Stimulated activated CD4-positive, alpha-beta T cell treated with anti-CD3 and anti-CD28 coated beads, Interleukin-12 subunit alpha, Interleukin-12 subunit beta, amount 100 ng/mL, for 48 hours (primary cell): ENCODE measurements around the gene NVL.
"Not testable (repeated sequence)": the region's sequence is repeated elsewhere in the genome, so short reads cannot be mapped to it uniquely, and the experiment has no call there.

ENCODE experiments used
- DNase-seq, 3 donors: peaks; one replicate each; pipeline ENCODE4 v3.0.0-alpha.2; 2020; ENCODE audit warnings: low read depth in 2 of 3, low spot score in 1 of 3

NVL gene

DNA sequence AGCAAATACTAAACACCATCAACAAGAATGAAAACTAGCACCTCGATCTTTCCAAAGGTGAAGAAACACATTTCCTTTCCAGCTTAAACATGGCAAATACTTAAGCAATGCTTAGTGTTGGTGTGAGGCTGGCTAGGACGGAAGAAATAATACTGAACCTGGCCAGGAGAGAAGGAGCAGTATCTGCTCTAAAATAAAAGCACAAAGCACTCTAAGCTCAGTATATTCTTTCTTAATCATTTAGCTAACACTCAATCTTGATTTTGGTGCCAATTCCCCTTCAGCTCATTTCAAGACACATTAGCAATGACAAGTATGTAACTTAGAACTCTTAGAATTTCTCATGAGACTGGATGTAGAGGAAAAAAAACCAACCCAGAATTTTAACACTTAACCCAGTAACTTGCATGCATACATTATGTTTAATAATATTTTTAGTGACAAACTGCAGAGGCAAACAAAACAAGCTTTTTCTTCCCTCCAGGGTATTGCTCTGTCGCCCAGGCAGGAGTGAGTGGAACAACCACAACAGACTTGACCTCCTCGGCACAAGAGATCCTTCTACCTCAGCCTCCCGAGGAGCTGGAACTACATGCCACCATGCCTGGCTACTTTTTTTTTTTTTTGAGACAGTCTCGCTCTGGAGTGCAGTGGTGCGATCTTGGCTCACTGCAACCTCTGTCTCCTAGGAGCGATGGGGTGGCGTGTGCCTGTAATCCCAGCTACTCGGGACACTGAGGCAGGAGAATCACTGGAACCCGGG is 92.7 kb downstream of the NVL start:
- DNase-seq: no peak

DNA sequence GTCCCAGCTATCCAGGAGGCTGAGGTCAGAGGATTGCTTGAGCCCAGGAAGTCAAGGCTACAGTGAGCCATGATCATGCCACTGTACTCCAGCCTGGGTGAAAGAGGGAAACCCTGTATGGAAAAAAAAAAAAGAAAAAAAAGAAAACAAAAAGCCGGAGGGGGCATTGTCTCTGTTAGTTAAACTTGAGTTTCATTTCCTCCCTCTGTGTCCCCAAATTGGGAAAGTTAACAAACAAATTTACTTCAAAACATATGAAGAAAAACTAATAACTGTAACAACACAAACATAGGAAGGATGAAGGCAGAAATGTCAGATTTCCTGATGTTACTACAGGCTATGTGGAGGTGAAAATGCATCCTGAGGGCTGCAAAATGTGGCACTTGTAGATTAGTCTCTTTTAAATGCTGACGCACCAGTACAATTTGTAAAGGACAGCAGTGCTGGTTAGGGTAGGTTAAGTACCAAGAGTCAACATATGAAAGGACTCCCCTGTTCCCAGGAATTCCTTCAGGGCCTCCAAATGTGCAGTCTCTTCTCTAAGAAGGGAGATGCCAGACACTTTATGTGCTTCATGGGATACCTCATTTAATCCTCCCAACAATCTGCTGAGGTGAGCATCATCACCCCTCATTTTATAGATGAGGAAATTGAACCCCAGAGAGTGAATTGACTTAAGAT is 94.0 kb downstream of the NVL start:
- no peak for DNase-seq

DNA sequence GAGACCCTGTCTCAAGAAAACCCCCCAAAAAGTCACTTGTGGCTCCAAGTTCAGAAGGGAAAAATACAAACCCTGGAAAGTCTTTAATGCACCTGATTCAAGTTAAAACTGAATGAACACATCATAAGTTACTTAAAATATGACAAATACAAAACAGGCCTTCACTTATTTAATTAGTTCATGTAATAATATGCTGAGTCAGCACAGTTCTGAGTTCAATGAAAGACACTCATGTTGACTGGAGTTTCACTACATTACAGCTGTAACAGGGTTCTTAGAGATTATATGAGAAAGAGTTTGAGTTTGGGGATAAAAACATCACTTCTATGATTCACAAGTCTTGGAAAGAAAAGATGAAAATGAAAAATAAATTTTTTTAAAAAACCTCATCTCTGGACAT is 96.0 kb downstream of the NVL start:
- DNase-seq: no peak

DNA sequence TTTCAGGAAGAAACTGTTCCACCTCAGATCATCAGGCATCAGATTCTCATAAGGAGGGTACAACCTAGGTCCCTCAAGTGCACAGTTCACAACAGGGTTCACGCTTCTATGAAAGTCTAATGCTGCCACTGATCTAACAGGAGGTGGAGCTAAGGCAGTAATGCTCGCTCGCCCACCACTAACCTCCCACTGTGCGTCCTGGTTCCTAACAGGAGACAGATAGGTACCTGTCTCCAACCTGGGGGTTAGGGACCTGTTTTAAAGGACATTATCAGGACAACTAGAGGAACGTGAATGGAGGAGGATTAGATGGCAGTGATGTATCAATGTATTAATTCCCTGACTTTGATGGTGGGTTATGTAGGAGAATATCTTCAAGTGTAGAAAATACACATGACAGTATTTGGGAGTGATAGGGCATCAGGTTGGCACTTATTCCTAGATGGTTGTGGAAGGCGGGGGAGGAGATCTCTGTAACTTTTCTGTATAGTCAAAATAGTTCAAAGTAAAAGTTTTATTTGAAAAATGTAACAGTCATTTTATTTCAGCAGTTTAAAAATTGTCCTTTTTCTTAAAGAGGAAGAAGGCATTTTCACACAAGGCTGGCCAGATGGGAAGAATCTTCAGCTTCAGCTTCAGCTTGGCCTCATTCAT is 103.0 kb downstream of the NVL start:
- no peak for DNase-seq

DNA sequence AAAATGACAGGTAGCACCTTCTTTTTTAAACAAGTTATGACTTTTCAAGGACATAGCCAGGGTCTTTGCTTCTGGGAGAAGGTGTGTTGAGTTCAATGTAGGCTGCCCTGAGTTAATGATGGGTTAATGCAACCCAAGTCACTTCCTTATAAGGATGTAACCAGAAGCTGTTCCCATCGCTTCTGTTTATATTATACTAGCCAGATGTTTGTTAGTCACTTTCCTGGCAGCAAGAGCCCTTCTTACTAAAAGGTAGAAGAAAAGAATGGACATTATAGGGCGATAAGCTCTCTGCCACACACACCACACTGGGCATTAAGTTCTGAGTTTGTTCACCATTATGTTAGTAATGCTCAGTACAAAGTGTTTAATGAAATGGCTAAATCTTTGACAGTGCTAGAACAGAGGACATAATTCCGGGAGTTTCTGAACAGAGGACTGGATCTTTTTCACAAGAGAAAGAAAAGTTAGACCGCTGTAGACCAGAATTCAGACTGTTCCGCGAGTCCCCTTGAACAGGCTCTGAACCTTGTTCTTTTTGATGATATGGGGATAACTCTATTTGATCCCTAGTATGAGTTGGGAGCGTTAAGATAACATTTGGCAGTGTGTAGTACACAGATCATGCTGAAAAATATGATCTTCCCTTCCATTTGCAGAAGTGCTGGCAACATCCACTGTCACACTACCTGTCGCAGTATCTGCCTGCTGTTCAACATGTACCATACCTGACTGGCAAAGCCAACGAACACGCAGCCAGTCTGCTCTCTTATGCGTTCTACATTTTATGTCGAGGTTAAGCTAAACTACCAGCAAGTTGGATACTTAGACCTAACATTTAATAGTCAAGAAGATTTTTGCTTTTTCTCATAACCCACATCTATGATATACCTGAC is 105.9 kb downstream of the NVL start:
- no peak for DNase-seq

DNA sequence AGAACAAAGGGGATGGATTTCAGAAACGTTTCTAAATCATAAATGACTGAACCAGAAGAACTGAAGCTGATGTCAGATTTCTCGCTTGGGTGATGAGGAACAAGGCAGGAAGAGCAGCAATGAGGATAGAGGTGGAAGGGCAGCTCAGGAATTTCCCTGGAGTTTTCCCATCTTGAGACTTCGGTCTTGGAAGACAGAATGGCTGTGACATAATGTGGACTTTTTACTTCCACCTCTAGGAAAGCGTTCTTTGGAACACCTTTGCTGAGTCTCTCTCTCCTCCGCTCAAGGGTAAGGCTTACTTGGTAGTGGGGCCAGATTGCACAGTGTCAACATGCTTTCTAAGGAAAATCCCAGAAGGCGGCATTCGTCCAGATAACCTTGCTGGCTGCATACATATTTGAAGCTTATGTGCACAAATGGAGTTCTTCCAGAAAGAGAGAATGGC is 110.3 kb downstream of the NVL start:
- DNase-seq: no peak

DNA sequence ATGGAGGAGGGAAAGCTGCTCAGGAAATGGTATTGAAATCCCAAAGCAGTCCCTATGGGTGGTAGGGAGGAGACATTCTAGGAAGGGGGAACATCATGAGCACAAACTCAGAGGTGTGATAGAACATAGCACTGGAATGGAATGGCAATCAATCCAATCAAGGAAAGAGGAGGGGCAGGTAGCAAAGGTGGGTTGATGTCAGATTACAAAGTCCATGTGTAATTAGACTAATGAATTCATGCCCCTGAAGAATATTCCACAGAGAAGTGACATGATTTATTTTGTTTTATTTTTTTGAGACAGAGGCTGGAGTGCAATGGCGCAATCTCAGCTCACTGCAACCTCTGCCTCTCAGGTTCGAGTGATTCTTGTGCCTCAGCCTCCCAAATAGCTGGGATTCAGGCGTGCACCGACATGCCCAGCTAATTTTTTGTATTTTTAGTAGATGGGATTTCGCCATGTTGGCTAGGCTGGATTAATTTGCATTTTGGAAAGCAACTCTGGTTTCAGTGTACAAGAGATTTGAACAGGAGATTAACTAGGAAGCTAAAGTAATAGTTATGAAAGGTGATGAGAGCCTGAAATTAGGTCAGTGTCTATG is 110.9 kb downstream of the NVL start:
- DNase-seq: no peak

DNA sequence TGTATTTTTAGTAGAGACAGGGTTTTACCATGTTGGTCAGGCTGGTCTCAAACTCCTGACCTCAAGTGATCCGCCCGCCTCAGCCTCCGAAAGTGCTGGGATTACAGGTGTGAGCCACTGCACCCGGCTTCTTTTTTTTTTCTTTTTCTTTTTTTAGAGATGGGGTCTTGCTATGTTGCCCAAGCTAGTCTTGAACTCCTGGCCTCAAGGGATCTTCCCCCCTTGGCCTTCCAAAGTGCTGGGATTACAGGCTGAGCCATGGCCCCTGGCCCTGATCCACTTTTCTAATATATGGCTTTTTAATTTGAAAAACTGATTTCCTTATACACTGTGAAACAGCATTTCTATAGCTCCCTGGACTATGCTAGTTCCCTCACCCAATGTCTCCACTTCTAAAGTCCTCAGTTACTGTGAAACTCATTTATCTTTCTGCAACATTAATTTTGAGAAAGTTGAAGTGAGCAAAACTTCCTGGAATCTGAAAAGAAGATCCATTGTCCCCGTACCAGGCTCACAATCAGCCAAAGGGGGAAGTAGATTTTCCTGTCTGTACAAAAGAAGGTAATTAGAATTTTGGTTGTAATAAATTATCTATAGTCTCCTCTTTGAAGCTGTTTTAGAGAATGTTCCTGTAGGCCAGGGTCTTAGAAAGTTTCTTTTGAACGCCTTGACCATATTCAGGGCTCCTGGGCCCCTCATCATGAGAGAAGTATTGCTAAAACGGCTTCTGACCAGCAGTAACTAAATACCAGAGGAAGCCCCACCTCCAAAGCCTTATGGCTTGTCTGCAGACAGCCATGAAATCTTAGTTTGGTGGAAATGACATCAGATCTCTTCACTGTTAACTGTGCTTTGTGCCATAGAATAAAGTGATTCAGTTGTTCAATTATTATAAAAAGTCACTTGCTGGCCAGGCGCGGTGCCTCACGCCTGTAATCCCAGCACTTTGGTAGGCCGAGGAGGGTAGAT is 112.0 kb downstream of the NVL start:
- no peak for DNase-seq

DNA sequence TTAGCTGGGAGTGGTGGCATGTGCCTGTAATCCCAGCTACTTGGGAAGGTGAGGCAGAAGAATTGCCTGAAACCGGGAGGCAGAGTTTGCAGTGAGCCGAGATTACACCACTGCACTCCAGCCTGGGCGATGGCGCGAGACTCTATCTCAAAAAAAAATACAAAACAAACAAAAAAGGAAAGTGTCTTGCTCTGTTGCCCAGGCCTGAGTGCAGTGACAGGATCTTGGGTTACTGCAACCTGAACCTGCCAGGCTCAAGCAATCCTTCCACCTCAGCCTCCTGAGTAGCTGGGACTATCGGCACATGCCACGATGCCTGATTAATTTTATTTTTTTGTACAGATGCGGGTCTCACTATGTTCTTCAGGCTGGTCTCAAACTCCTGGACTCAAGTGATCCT is 113.6 kb downstream of the NVL start:
- DNase-seq: no peak

DNA sequence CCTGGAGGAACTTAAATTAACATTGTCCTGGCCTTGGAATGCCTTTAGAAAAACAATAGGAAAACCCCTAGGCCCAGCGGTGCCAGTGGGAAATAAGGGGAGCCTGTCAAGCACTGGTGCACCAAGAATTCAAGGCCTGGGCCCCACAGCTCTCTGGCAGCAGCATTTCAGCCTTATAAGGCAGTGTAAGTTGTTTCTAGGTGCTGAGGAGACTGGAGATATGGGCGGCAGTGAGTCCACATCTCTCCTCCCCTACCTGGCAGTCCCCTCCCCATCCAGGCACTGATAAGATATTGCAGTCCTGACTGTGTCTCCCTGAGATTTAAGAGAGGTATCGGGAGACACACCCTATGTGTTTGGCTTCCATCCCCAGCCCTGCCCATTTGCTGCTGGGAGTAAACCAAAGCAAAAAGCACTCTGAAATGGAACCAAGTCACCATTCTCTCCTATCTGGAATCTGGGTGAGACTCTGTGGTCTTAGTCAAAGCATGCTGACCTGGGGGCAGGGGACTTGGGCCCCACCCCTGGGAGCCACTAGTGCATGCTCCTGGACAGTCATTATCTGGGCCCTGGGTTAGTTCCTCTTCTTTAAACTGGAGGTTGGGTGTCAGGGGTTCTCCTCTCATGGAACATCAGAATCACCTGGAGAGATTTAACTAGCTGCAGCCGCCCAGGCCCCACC is 116.4 kb downstream of the NVL start:
- no peak for DNase-seq

DNA sequence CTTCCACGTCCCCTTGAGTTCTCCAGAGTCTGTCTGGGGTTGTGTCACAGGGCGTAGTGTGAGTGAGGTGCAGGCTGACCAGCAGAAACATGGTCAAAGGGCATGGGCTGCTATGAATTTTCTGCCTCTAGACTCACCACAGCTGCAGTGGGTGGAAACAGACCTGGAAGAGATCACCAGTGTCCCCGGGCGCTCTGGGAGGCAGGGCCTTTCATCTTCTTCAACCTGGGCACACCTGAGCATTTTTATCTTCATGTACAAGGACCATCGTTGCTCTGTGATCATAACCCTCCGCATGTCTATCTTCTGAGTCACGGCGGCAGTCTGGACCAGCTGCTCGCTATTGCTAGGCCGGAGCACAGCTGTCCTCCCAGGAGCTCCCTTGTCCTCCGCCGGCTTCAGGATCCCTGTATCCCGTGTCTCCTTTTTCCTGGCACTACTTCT is 117.3 kb downstream of the NVL start:
- no peak for DNase-seq

DNA sequence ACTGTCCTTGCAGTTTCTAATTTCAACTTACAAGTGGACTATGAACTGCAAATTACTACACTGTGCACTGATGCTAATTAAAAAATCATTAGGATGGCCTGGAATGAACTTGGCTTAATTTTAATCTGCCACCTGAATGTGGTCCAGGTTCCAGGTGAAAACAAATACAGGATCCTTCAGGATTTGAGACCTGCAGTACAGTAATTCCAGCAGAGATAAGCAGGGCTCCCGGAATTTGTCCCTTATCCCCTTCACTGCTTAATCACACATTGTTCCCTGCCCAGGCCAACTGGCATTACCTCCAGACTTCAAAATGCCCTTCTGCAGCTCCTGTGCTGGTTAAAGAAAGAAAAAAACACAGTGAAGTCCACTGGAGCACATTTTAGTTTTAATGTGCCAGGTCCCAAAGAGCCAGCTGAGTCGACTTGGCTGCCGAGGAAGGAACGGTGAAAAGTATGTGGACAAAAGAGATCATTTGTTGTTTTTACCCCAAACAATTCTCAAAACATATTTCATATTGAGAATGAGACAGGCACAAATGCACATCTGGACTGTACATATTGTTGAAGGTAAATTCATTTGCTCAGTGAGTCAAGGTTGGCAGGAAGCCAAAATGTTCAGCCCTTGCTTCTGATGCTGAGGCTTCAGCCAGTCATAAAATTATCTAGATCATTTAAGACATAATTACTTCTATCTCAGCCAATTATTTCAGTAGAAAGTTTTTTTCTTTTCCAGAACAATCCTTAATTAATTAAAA is 118.6 kb downstream of the NVL start:
- no peak for DNase-seq

DNA sequence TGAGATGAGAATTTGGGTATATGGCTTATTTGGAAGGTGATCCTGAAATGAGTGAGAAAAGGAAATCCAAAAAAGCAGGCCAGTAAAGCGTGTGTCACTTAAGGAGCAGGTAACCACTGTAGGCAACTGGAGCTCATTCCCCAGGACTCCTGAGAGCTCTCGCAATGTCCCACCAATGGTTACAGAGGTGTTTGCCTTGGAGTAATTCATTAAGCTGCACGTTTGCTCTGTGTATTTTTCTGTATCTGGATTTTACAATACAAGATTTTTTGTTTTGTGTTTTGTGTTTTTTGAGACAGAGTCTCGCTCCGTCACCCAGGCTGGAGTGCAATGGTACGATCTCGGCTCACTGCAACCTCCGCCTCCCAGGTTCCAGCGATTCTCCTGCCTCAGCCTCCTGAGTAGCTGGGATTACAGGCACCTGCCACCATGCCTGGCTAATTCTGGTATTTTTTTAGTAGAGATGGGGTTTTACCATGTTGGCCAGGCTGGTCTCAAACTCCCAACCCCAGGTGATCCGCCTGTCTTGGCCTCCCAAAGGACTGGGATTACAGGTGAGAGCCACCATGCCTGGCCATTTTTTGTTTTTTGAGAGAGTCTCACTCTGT is 123.9 kb downstream of the NVL start:
- not testable (repeated sequence) for DNase-seq

DNA sequence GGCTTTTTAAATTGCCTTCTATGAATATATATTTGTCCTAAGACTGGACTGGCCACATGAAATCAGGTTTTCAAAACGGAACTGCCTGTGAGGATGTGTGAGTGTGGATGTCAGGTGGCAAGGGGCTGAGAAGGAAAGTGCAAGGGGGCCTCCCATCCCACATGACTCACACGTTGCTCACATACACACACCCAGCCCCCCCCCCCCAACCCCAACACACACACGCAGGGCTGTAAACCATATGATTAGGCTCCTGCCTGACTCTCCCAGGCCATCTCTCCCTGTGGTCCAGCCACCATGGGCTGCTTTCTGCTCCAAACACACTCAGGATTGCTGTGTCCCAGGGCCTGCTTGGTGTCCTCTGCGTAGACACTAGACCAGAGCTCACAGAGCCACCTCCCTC is 124.5 kb downstream of the NVL start:
- peak; percentile 8 to 20 (median 16) for DNase-seq

DNA sequence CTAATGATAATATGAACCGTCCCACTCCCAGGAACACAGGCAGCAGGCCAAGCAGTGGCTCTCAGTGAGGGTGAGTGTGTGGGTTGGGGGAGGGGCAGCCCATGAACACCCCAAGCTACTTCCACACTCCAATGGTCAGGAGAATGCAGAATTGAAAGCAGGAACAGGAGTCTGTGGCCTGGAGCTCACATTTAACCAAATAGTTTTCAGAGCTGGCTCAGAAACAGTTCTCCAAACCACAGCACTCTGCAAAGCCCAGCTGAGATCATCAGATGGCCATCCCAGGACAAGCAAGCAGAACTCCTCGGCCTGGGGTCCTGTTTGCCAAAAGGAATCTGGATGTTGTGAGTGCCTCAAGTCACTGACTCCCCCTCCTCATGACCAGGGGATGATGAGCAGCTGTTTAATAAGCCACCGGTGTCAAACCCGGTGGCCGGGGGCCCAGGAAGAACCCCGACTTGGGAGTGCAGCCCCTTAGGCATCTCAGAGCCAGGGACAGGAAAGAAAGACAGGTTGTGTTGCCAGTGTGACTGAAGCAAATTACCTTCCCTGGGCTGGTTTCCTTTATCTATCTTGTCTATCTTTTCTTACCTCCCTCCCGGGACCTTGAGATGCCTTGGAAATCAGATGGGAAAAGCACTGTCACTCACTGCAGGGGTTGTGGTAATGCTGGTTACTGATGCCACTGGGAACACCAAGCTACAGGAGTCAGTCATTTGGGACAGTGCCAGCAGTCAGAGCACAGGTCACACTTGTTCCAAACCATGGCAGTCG is 126.5 kb downstream of the NVL start:
- no peak for DNase-seq

DNA sequence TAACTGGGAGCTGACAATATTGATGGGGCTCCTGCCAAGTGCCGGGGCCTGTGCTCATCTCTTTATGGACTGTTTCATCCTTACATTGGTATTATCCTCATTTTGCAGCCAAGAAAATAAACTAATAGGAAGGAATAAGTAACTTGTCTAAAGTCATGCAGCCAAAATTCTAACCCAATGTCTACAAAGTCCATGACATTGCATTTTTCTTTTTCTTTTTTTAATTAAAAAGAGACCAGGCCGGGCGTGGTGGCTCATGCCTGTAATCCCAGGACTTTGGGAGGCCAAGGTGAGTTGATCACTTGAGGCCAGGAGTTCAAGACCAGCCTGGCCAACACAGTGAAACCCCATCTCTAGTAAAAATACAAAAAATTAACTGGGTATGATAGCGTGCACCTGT is 128.1 kb downstream of the NVL start:
- DNase-seq: no peak

DNA sequence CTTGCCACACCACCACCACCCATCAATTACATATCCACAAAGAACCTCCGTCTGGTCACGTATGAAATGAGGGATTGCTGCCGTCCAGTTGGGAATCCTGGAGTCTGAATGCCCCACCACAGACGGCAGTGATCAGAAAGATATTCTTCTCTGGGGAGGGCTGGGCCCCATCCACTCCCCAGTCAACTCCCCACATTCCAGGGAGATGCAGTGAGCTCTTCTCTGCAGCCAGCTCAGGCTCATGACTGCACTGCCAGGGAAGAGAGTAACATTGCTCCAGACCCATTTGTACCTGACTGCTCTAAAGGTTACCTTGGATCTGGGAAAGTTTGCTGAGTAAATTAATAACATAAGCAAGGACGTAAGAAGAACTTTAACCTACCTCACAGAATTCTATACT is 128.6 kb downstream of the NVL start:
- DNase-seq: no peak
